ENCODE data around the gene KRTAP9-8. TPM values are rescaled to one million over a fixed set of nuclear protein-coding genes. Genes with fewer than 3 reads are reported as not detected.

The KRTAP9-8 gene
- total and polyA plus RNA-seq, 2 of the 4 experiments (the other 2 are of a cell fraction), result not detected

- in situ Hi-C loops (cut with MboI; ENCODE audit: low sequenced_read_pairs), result no loop called here
- Histone ChIP-seq H4K20me1 (ENCODE audit: insufficient read depth, low read length) (no peaks in the 10 kb centered on the region), H2AK5ac (ENCODE audit: low read depth, low read length) (no peak overlapping the region), H3K23ac (ENCODE audit: low read depth, low read length) (no peak overlapping the region), H2AFZ (replicated peaks; ENCODE audit: low read length, poor library complexity) (no peak overlapping the region), H3K14ac (replicated peaks; ENCODE audit: low read depth, low read length) (no peak overlapping the region), H3K36me3 (ENCODE audit: control insufficient read depth, insufficient read depth, low read length) (no peaks in the 10 kb centered on the region), H3K4ac (ENCODE audit: low read depth, low read length) (no peak overlapping the region), H3K56ac (ENCODE audit: extremely low read depth, insufficient read depth, low read length) (no peak overlapping the region), H3K18ac (ENCODE audit: low read depth, low read length) (no peak overlapping the region), H3K79me1 (ENCODE audit: low read depth in 1 of 2, low read length in 2 of 2) (no peaks in the 10 kb centered on the region), H2BK120ac (ENCODE audit: low read depth, low read length) (no peak overlapping the region), H3K27ac (ENCODE audit: insufficient read depth, low read length) (no peak overlapping the region), H4K91ac (ENCODE audit: insufficient read depth, low read depth, low read length) (no peak overlapping the region), H4K5ac (ENCODE audit: low read depth, low read length) (no peak overlapping the region), H4K8ac (ENCODE audit: low read depth in 2 of 2, low read length in 2 of 2) (no peak overlapping the region), H2BK15ac (ENCODE audit: low read depth, low read length) (no peak overlapping the region), H2BK20ac (ENCODE audit: low read depth, low read length) (no peak overlapping the region), H3K9me3 (ENCODE audit: control insufficient read depth, insufficient read depth, low read length) (no peaks in the 10 kb centered on the region), H3K4me2 (ENCODE audit: low read depth, low read length) (no peak overlapping the region), H3K9me1 (ENCODE audit: insufficient read depth, low read length) (no peaks in the 10 kb centered on the region), H2AK9ac (replicated peaks; ENCODE audit: low read depth, low read length, poor library complexity) (no peak overlapping the region), H3K4me3 (ENCODE audit: insufficient read depth, low read depth, low read length) (no peak overlapping the region), H3K4me1 (ENCODE audit: control insufficient read depth, insufficient read depth, low read length) (no peaks in the 10 kb centered on the region), H2BK5ac (ENCODE audit: low read depth, low read length, poor library complexity, severe bottlenecking) (no peak overlapping the region), H3K9ac (ENCODE audit: low read depth, low read length) (no peak overlapping the region), H3K27me3 (ENCODE audit: control insufficient read depth, insufficient read depth, low read length) (peaks cover 19% of the 10 kb centered on the region)
- no TSS peak for BruUV-seq (replicated peaks)
- intact Hi-C loops (cut with micrococcal nuclease), result no loop called here
- ChIA-PET CTCF (no interaction called here), POLR2A (ENCODE audit: unreplicated experiment) (no interaction called here)
- dilution Hi-C loops (cut with HindIII; ENCODE audit: low sequenced_read_pairs, unreplicated experiment), result no loop called here
- DNase-seq (no peak), ATAC-seq (ENCODE audit: low read depth) (no peak)
- whole genome bisulfite sequencing, 2 experiments (ENCODE audit: extremely low coverage in 2 of 2, insufficient read length in 1 of 2), result no CpG with 5 or more reads among the region's 1 CpG
- TF ChIP-seq NFE2L2 (IDR thresholded peaks at IDR 0.05; ENCODE audit: low read depth, low read length) (no peak), USF2 (IDR thresholded peaks at IDR 0.05; ENCODE audit: low read depth, low read length) (no peak), BHLHE40 (IDR thresholded peaks at IDR 0.05; ENCODE audit: low read depth, low read length) (no peak), ELK1 (IDR thresholded peaks at IDR 0.05; ENCODE audit: borderline replicate concordance, low read depth, low read length) (no peak), RFX5 (IDR thresholded peaks at IDR 0.05; ENCODE audit: low read depth, low read length) (no peak)
Measured at GRCh38 chr17:41256291-41256685, 18.5 kb downstream of the KRTAP9-8 start.
